ENCODE results near the gene FAM174B.

- TF ChIP-seq CTCF (IDR thresholded peaks at IDR 0.05) (no peak), EZH2 (IDR thresholded peaks at IDR 0.05; ENCODE audit: borderline replicate concordance, insufficient read depth, low read depth, low read length, poor library complexity, severe bottlenecking) (no peak)
These were observed 25.6 kb upstream of the FAM174B start for GRCh38 chr15:92681141-92681631.
